GM21360 (cell line): Measurements from ENCODE around the gene ETNK2.

Experiments used
- ATAC-seq: cut with Tn5 transposase; IDR thresholded peaks from one replicate; pipeline ENCODE4 v1.9.1; 2021; ENCODE audit warnings: mild to moderate bottlenecking, moderate library complexity; ENCODE audit not compliant: unreplicated experiment

Gene ETNK2

DNA sequence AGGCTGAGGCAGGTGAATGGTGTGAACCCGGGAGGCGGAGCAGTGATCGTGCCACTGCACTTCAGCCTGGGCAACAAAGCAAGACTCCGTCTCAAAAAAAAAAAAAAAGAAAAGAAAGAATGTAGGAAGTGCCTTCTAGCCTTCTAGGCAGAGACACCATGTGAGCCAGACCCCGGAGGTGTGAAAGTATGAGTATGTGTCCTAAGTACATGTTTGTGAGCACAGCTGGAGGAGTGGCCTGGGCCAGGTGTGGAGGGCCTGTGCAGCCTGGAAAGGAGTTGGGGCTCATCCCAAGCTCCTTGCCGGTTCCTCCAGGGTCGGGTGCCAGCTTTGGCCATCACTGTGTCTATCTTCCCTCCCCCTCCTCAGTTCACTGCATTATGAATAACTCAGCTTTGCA is 66.0 kb downstream of the ETNK2 start:
- no peak for ATAC-seq

GRCh38 chr1:204084247-204084772 is 67.5 kb downstream of the ETNK2 start:
- no peak for ATAC-seq

DNA sequence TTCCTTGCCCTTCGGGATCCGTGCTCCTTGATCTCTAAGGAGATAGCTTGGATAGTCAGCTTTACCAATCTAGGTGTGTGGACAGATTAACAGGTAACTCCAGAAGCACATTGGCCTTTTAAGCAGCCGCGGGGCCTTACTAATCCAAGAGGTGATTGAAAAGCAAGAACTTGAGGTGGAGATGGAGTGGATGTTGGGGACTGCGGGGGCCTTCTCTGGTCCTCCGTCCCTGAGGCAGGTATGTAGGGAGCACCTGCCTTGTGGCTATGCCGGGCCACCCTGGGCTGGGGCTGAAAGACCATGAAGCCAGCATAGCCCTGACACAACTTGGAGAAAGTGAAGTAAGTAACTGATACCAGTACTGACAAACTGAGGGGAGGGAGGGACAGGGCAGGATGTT is 68.4 kb downstream of the ETNK2 start:
- no peak for ATAC-seq

DNA sequence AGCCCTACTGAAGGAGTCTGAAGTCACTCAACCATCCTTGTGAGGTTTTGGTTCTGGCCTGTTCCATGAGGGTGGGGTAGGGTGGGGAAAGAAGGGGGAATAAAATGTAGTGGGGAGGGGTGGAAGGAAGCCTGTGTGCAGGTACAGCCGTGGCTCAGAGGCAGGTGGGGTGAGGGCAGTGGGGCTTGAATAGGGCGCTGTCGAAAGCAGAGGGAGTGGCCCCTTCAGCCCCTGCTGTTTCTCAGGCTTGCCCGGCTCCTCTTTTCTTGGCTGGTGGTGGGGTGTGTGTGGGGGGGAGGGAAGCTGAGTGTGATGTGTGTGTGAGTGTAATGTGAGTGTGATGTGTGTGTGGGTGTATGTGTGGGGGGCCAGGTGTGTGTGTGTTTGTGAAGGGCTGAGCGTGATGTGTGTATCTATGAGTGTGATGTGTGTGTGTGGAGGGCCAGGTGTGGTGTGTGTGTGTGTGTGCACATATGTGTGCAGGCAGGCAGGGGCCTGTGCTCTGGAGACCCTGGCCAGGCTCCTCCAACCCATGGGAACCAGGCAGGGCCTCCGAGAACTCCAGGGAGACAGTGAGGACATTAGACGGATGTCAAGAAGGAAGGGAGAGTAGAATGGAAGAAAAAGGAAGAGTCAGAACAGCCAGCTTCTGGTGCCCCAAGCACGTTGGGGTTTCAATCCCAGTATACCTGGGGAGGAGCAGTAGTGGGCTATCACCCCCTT is 69.9 kb downstream of the ETNK2 start:
- ATAC-seq, result no peak

- ATAC-seq, result no peak
Measured at GRCh38 chr1:204081164-204081790, 70.6 kb downstream of the ETNK2 start.
